Omental fat pad (tissue), 4 donors: ENCODE data around the gene BATF. TPM values are rescaled to one million over a fixed set of nuclear protein-coding genes. Genes with fewer than 3 reads are reported as not detected.

Source experiments
- ATAC-seq: fragments of 150-250 bp; one replicate; pipeline ENCODE4 v1.9.1; 2016; ENCODE audit warnings: mild to moderate bottlenecking, moderate library complexity; ENCODE audit not compliant: low FRiP score
- DNase-seq: peaks from one replicate; pipeline ENCODE4 v3.0.0-alpha.2; 2019; ENCODE audit warnings: low spot score
- CTCF ChIP-seq, 3 donors: fragments of 450-650 bp; IDR thresholded peaks; one replicate each; pipeline ENCODE4 v1.5.1; 2016 to 2017; ENCODE audit warnings: antibody characterized with exemption in 3 of 3, mild to moderate bottlenecking in 3 of 3, moderate library complexity in 2 of 3
- total RNA-seq, 4 donors: library from RNA; depleted of rRNA; stranded (reverse); fragments of >200 nt; gene quantifications; one replicate each; pipeline ENCODE4 v1.1.0, GENCODE V29; 2016

The BATF gene
- total RNA-seq, 4 donors from 2014 or later: 8.2 to 22.8 (median 12.9) TPM

GRCh38 chr14:75513911-75514672, 8.2 kb upstream of the BATF start:
- TF ChIP-seq CTCF (IDR thresholded peaks at IDR 0.05): no peak
- no peak for ATAC-seq
- DNase-seq: no peak

- ATAC-seq (peak; percentile 68), DNase-seq (no peak)
- TF ChIP-seq CTCF (IDR thresholded peaks at IDR 0.05): no peak
Measured at GRCh38 chr14:75514673-75515628, 7.3 kb upstream of the BATF start.

- TF ChIP-seq CTCF (IDR thresholded peaks at IDR 0.05): no peak
- ATAC-seq: no peak
- DNase-seq: no peak
Measured at GRCh38 chr14:75515629-75515996, 6.7 kb upstream of the BATF start.

- DNase-seq (no peak), ATAC-seq (no peak)
- no peak for TF ChIP-seq CTCF (IDR thresholded peaks at IDR 0.05)
Measured at GRCh38 chr14:75518625-75519024, 3.6 kb upstream of the BATF start.

DNA sequence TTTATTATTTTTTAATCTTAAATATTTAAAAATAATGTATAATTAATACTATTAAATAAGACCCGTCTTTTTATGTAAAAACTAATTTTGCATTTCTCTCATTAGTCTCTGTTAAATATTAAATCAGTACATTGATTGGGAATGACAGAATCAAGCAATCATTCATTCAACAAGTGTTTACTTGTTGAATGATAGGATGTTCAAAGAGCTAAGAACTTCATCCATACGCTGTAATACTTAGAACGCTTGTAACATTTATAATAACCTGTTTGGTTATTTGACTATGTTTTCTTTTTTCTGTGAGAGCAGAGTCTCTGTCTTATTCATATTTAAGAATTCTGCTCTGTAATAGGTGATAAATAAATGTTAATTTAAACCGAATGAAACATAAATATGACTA, 2.9 kb upstream of the BATF start:
- DNase-seq: no peak
- no peak for TF ChIP-seq CTCF (IDR thresholded peaks at IDR 0.05)
- no peak for ATAC-seq

DNA sequence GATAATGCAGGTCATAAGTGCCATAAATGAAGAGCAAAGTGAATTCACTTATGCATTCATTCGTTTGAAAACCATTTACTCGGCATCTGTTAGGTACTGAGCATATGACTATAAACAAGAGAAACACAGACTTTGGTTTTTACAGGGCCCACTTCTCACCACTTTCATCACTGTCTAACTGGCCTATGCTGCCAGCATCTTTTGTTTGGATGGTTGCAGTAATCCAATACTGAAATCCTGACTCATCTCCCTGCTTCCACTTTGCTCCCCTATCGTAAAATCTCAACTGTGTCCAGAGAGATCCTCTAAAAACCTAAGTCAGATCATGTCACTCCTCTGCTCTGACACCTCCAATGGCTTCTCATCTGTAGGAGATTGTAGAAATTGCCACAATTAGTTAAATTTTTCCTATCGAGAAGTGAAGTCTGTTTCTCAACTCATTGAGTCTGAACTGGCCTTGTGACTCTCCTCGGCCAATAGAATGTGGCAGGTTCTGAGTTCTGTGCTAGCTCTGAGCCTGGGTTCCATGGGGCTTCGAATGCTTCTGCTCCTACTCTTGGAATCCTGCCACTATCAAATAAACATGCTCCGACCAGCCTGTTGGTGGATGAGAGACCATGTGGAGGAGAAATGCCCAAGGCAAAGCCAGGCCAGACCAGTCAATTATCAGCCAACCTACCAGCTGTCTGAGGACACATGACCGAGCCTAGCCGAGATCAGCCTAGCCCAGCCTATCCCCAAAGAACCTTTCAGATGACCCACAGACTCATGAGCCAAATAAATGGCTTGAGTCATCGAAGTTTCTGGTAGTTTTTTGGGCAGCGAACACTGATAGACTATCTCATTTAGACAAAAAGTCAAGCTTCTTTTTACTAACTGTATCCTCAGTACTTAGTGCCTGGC, 2.2 kb upstream of the BATF start:
- no peak for TF ChIP-seq CTCF (IDR thresholded peaks at IDR 0.05)
- ATAC-seq (no peak), DNase-seq (no peak)
